ENCODE results near the gene RPL41. TPM values are rescaled to one million over a fixed set of nuclear protein-coding genes. Genes with fewer than 3 reads are reported as not detected.

Gene RPL41
- polyA plus RNA-seq, 3 donors: 2,986 to 5,048 (median 3,308) TPM

GRCh38 chr12:56127485-56127887 lies 11.1 kb downstream of the RPL41 start:
- Mint-ChIP-seq H3K36me3 (peaks cover 28 to 34% of the 10 kb centered on the region in 2 donors), H3K4me1 (peaks cover 65% of the 10 kb centered on the region), H3K4me3 (peak overlapping the region; percentile 95 to 98), H3K27me3 (ENCODE audit: low read depth in 3 of 3) (peaks cover 0 to 6% (median 1%) of the 10 kb centered on the region in 3 donors), H3K9me3 (peaks cover 0 to 4% (median 0%) of the 10 kb centered on the region in 7 donors), H3K27ac (peak overlapping the region; percentile 84 to 94 (median 93))
- Histone ChIP-seq H3K9ac (ENCODE audit: insufficient read depth, low read length, poor library complexity, severe bottlenecking) (no peak overlapping the region), H3K4me3 (replicated peaks in 1 of 3; ENCODE audit: low read depth in 2 of 3, low read length in 3 of 3) (peak overlapping the region; percentile 21 to 99 (median 25)), H3K36me3 (replicated peaks in 1 of 2; ENCODE audit: control insufficient read depth in 1 of 2, insufficient read depth in 2 of 2, low read length in 2 of 2) (peaks cover 20 to 28% of the 10 kb centered on the region in 2 donors), H3K4me1 (ENCODE audit: control insufficient read depth in 1 of 2, insufficient read depth in 2 of 2, low read length in 2 of 2) (peaks cover 55 to 72% of the 10 kb centered on the region in 2 donors), H3K4me2 (replicated peaks; ENCODE audit: extremely low read depth, low read length, poor library complexity, severe bottlenecking) (peak overlapping the region; percentile 99), H3K9me3 (replicated peaks in 1 of 2; ENCODE audit: control insufficient read depth in 1 of 2, insufficient read depth in 1 of 2, low read length in 2 of 2) (no peaks in the 10 kb centered on the region), H3K79me2 (ENCODE audit: insufficient read depth, low read length) (peaks cover 57% of the 10 kb centered on the region), H3K27me3 (ENCODE audit: control insufficient read depth in 2 of 2, insufficient read depth in 2 of 2, low read length in 2 of 2) (no peaks in the 10 kb centered on the region), H4K20me1 (ENCODE audit: insufficient read depth, low read length) (peaks cover 5% of the 10 kb centered on the region), H2AFZ (ENCODE audit: insufficient read depth, low read depth, low read length, poor library complexity, severe bottlenecking) (no peak overlapping the region), H3K27ac (ENCODE audit: low read depth in 1 of 2, low read length in 2 of 2) (peak overlapping the region; percentile 54 to 73)
- intact Hi-C loops (cut with micrococcal nuclease): loop anchor here (2.0 to 10.0 kb wide), 5 partner anchors 31 to 337 kb away; partner anchors contain the start of genes SPRYD4 (in 2 of the 2), MYL6 (in 1 of the 2), NABP2 (in 1 of the 2) and RNF41 (in 1 of the 2)
- TF ChIP-seq, protein P1, sequence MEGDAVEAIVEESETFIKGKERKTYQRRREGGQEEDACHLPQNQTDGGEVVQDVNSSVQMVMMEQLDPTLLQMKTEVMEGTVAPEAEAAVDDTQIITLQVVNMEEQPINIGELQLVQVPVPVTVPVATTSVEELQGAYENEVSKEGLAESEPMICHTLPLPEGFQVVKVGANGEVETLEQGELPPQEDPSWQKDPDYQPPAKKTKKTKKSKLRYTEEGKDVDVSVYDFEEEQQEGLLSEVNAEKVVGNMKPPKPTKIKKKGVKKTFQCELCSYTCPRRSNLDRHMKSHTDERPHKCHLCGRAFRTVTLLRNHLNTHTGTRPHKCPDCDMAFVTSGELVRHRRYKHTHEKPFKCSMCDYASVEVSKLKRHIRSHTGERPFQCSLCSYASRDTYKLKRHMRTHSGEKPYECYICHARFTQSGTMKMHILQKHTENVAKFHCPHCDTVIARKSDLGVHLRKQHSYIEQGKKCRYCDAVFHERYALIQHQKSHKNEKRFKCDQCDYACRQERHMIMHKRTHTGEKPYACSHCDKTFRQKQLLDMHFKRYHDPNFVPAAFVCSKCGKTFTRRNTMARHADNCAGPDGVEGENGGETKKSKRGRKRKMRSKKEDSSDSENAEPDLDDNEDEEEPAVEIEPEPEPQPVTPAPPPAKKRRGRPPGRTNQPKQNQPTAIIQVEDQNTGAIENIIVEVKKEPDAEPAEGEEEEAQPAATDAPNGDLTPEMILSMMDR (IDR thresholded peaks at IDR 0.05): no peak
- DNase-seq: no peak
- whole genome bisulfite sequencing (ENCODE audit: insufficient coverage): 0% methylated on average over 2 of the region's 8 CpGs

GRCh38 chr12:56127888-56128669 lies 11.6 kb downstream of the RPL41 start, which contains the start of gene ESYT1:
TSS of gene ESYT1 (plus strand) at chr12:56128267. CDS start at chr12:56128320, 53 bp downstream.
- H3K4me3 Mint-ChIP-seq: peak within 1 kb of the TSS; percentile 95 to 98
- H3K4me1 ChIP-seq (ENCODE audit: control insufficient read depth in 1 of 2, insufficient read depth in 2 of 2, low read length in 2 of 2): peaks cover 55 to 68% of the 10 kb centered on the region in 2 donors
- H3K4me1 Mint-ChIP-seq: peaks cover 59% of the 10 kb centered on the region

More at GRCh38 chr12:56127888-56128669, 11.6 kb downstream of the RPL41 start, which contains the start of gene ESYT1:
- peak within 1 kb of the TSS; percentile 68 for H3K9ac ChIP-seq (ENCODE audit: insufficient read depth, low read length, poor library complexity, severe bottlenecking)
- no peaks in the 10 kb centered on the region for H3K27me3 ChIP-seq (ENCODE audit: control insufficient read depth in 2 of 2, insufficient read depth in 2 of 2, low read length in 2 of 2)
- H3K27ac ChIP-seq (ENCODE audit: low read depth in 1 of 2, low read length in 2 of 2): peak within 1 kb of the TSS; percentile 54 to 78
- H3K4me3 ChIP-seq (replicated peaks in 1 of 3; ENCODE audit: low read depth in 2 of 3, low read length in 3 of 3): peak within 1 kb of the TSS; percentile 60 to 99 (median 94)
- no peaks in the 10 kb centered on the region for H3K9me3 ChIP-seq (replicated peaks in 1 of 2; ENCODE audit: control insufficient read depth in 1 of 2, insufficient read depth in 1 of 2, low read length in 2 of 2)
- peaks cover 25 to 29% of the 10 kb centered on the region in 2 donors for H3K36me3 ChIP-seq (replicated peaks in 1 of 2; ENCODE audit: control insufficient read depth in 1 of 2, insufficient read depth in 2 of 2, low read length in 2 of 2)
- peaks cover 0 to 6% (median 1%) of the 10 kb centered on the region in 3 donors for H3K27me3 Mint-ChIP-seq (ENCODE audit: low read depth in 3 of 3)
- peak; percentile 99 for DNase-seq
- H3K79me2 ChIP-seq (ENCODE audit: insufficient read depth, low read length): peaks cover 51% of the 10 kb centered on the region
- H4K20me1 ChIP-seq (ENCODE audit: insufficient read depth, low read length): peaks cover under 1% of the 10 kb centered on the region
- H3K9me3 Mint-ChIP-seq: peaks cover 0 to 4% (median 0%) of the 10 kb centered on the region in 7 donors
- 0% methylated on average over 42 of the region's 49 CpGs for WGBS (ENCODE audit: insufficient coverage)
- intact Hi-C loops (cut with micrococcal nuclease): loop anchor here (2.0 to 10.0 kb wide), 6 partner anchors 23 to 337 kb away; partner anchors contain the start of genes SPRYD4 (in 2 of the 2), MYL6 (in 1 of the 2), NABP2 (in 1 of the 2) and RNF41 (in 1 of the 2)
- TF ChIP-seq, protein P1 (IDR thresholded peaks at IDR 0.05): no peak
- peak within 1 kb of the TSS; percentile 99 for H3K4me2 ChIP-seq (replicated peaks; ENCODE audit: extremely low read depth, low read length, poor library complexity, severe bottlenecking)
- peak within 1 kb of the TSS; percentile 84 to 94 (median 93) for H3K27ac Mint-ChIP-seq
- H3K36me3 Mint-ChIP-seq: peaks cover 32 to 39% of the 10 kb centered on the region in 2 donors
- peak within 1 kb of the TSS; percentile 84 for H2AFZ ChIP-seq (ENCODE audit: insufficient read depth, low read depth, low read length, poor library complexity, severe bottlenecking)

Measured in CD14-positive monocyte (primary cell).